T-helper 2 cell treated with Interferon-gamma antibody and Interleukin-4, amounts not matched to agents 5 μg/mL and 100 μg/mL, for 36 hours (primary cell): ENCODE measurements around the gene ARMC3.
"Not testable (repeated sequence)": the region's sequence is repeated elsewhere in the genome, so short reads cannot be mapped to it uniquely, and the experiment has no call there.

Experiments used
- DNase-seq: peaks from one replicate; pipeline ENCODE4 v3.0.0; 2021; ENCODE audit warnings: low spot score
- H3K27ac Mint-ChIP-seq: one replicate; pipeline ENCODE4 v1.8.0; 2021; ENCODE audit warnings: mild to moderate bottlenecking, mixed read lengths
- H3K27me3 Mint-ChIP-seq: one replicate; pipeline ENCODE4 v1.8.0; 2021; ENCODE audit warnings: low read depth, mixed read lengths
- H3K36me3 Mint-ChIP-seq: one replicate; pipeline ENCODE4 v1.8.0; 2021; ENCODE audit warnings: low read depth, mixed read lengths
- H3K4me1 Mint-ChIP-seq: one replicate; pipeline ENCODE4 v1.8.0; 2021; ENCODE audit warnings: low read depth, mixed read lengths
- H3K4me3 Mint-ChIP-seq: one replicate; pipeline ENCODE4 v1.8.0; 2022; ENCODE audit warnings: mild to moderate bottlenecking, moderate library complexity, mixed read lengths
- H3K9me3 Mint-ChIP-seq: one replicate; pipeline ENCODE4 v1.8.0; 2021; ENCODE audit warnings: mixed read lengths

Gene ARMC3

GRCh38 chr10:22911067-22911466 lies 16.8 kb upstream of the ARMC3 start:
- no peaks in the 10 kb centered on the region for H3K36me3 Mint-ChIP-seq
- no peaks in the 10 kb centered on the region for H3K27me3 Mint-ChIP-seq
- H3K4me3 Mint-ChIP-seq = no peak overlapping the region
- no peak overlapping the region for H3K27ac Mint-ChIP-seq
- peaks cover 17% of the 10 kb centered on the region for H3K9me3 Mint-ChIP-seq
- no peaks in the 10 kb centered on the region for H3K4me1 Mint-ChIP-seq
- no peak for DNase-seq

GRCh38 chr10:22911889-22912762 lies 15.7 kb upstream of the ARMC3 start:
- no peak overlapping the region for H3K27ac Mint-ChIP-seq
- no peaks in the 10 kb centered on the region for H3K4me1 Mint-ChIP-seq
- no peaks in the 10 kb centered on the region for H3K27me3 Mint-ChIP-seq
- DNase-seq = no peak
- H3K9me3 Mint-ChIP-seq = peaks cover 17% of the 10 kb centered on the region
- no peaks in the 10 kb centered on the region for H3K36me3 Mint-ChIP-seq
- H3K4me3 Mint-ChIP-seq = no peak overlapping the region

GRCh38 chr10:22912763-22913384 lies 15.0 kb upstream of the ARMC3 start:
- no peak overlapping the region for H3K27ac Mint-ChIP-seq
- no peaks in the 10 kb centered on the region for H3K4me1 Mint-ChIP-seq
- DNase-seq = no peak
- H3K9me3 Mint-ChIP-seq = peaks cover 11% of the 10 kb centered on the region
- no peaks in the 10 kb centered on the region for H3K36me3 Mint-ChIP-seq
- no peak overlapping the region for H3K4me3 Mint-ChIP-seq
- no peaks in the 10 kb centered on the region for H3K27me3 Mint-ChIP-seq

- no peaks in the 10 kb centered on the region for H3K4me1 Mint-ChIP-seq
- peaks cover 6% of the 10 kb centered on the region for H3K9me3 Mint-ChIP-seq
- no peak for DNase-seq
- no peaks in the 10 kb centered on the region for H3K36me3 Mint-ChIP-seq
- no peak overlapping the region for H3K4me3 Mint-ChIP-seq
- H3K27ac Mint-ChIP-seq = no peak overlapping the region
- H3K27me3 Mint-ChIP-seq = no peaks in the 10 kb centered on the region
Measured at GRCh38 chr10:22913474-22914092, 14.3 kb upstream of the ARMC3 start.

GRCh38 chr10:22915314-22915713 lies 12.5 kb upstream of the ARMC3 start:
- no peaks in the 10 kb centered on the region for H3K36me3 Mint-ChIP-seq
- H3K9me3 Mint-ChIP-seq = no peaks in the 10 kb centered on the region
- no peaks in the 10 kb centered on the region for H3K4me1 Mint-ChIP-seq
- no peak for DNase-seq
- no peak overlapping the region for H3K4me3 Mint-ChIP-seq
- no peaks in the 10 kb centered on the region for H3K27me3 Mint-ChIP-seq
- no peak overlapping the region for H3K27ac Mint-ChIP-seq

- peaks cover 2% of the 10 kb centered on the region for H3K4me1 Mint-ChIP-seq
- no peak overlapping the region for H3K27ac Mint-ChIP-seq
- H3K9me3 Mint-ChIP-seq = peaks cover 5% of the 10 kb centered on the region
- peaks cover 2% of the 10 kb centered on the region for H3K27me3 Mint-ChIP-seq
- H3K36me3 Mint-ChIP-seq = no peaks in the 10 kb centered on the region
- DNase-seq = no peak
- H3K4me3 Mint-ChIP-seq = no peak overlapping the region
Measured at GRCh38 chr10:22925088-22925487, 2.8 kb upstream of the ARMC3 start.

GRCh38 chr10:22927166-22927565 lies 687 bp upstream of the ARMC3 start:
- Mint-ChIP-seq H3K4me1 (peaks cover 2% of the 10 kb centered on the region), H3K4me3 (no peak overlapping the region), H3K27me3 (peaks cover 2% of the 10 kb centered on the region), H3K36me3 (no peaks in the 10 kb centered on the region), H3K9me3 (peaks cover 2% of the 10 kb centered on the region), H3K27ac (no peak overlapping the region)
- DNase-seq = no peak

GRCh38 chr10:22929053-22929452 lies 1.2 kb downstream of the ARMC3 start:
- not testable (repeated sequence) for H3K4me1 Mint-ChIP-seq, H3K27me3 Mint-ChIP-seq, H3K27ac Mint-ChIP-seq, H3K9me3 Mint-ChIP-seq, H3K4me3 Mint-ChIP-seq, DNase-seq, H3K36me3 Mint-ChIP-seq

- Mint-ChIP-seq H3K4me3 (no peak overlapping the region), H3K4me1 (peaks cover 2% of the 10 kb centered on the region), H3K9me3 (no peaks in the 10 kb centered on the region), H3K27ac (no peak overlapping the region), H3K27me3 (peaks cover 2% of the 10 kb centered on the region), H3K36me3 (no peaks in the 10 kb centered on the region)
- DNase-seq = no peak
Measured at GRCh38 chr10:22931948-22932347, 4.1 kb downstream of the ARMC3 start.

- Mint-ChIP-seq H3K36me3 (no peaks in the 10 kb centered on the region), H3K27me3 (peaks cover 2% of the 10 kb centered on the region), H3K4me1 (peaks cover 1% of the 10 kb centered on the region), H3K9me3 (no peaks in the 10 kb centered on the region), H3K4me3 (no peak overlapping the region), H3K27ac (no peak overlapping the region)
- no peak for DNase-seq
Measured at GRCh38 chr10:22932626-22933370, 4.9 kb downstream of the ARMC3 start.

- no peak for DNase-seq
- H3K4me3 Mint-ChIP-seq = no peak overlapping the region
- no peaks in the 10 kb centered on the region for H3K4me1 Mint-ChIP-seq
- H3K27me3 Mint-ChIP-seq = no peaks in the 10 kb centered on the region
- H3K36me3 Mint-ChIP-seq = no peaks in the 10 kb centered on the region
- no peak overlapping the region for H3K27ac Mint-ChIP-seq
- no peaks in the 10 kb centered on the region for H3K9me3 Mint-ChIP-seq
Measured at GRCh38 chr10:22934726-22935125, 6.9 kb downstream of the ARMC3 start.

GRCh38 chr10:22942437-22942836 lies 14.6 kb downstream of the ARMC3 start:
- peaks cover 3% of the 10 kb centered on the region for H3K27me3 Mint-ChIP-seq
- H3K4me3 Mint-ChIP-seq = no peak overlapping the region

GRCh38 chr10:22945934-22946673 lies 18.3 kb downstream of the ARMC3 start:
- no peak for DNase-seq
- H3K27me3 Mint-ChIP-seq = peaks cover 3% of the 10 kb centered on the region
- peaks cover 29% of the 10 kb centered on the region for H3K9me3 Mint-ChIP-seq
- no peak overlapping the region for H3K27ac Mint-ChIP-seq
- H3K36me3 Mint-ChIP-seq = no peaks in the 10 kb centered on the region
- H3K4me1 Mint-ChIP-seq = peaks cover 9% of the 10 kb centered on the region
- H3K4me3 Mint-ChIP-seq = no peak overlapping the region

More at GRCh38 chr10:22942437-22942836, 14.6 kb downstream of the ARMC3 start:
- DNase-seq = no peak
- Mint-ChIP-seq H3K36me3 (no peaks in the 10 kb centered on the region), H3K4me1 (peaks cover 9% of the 10 kb centered on the region), H3K27ac (no peak overlapping the region), H3K9me3 (peaks cover 17% of the 10 kb centered on the region)
